ENCODE measurements around the gene ADAM23.

GRCh38 chr2:206428783-206429182 lies 14.5 kb upstream of the ADAM23 start:
- TF ChIP-seq RAD21 (IDR thresholded peaks at IDR 0.05), result no peak
- TF ChIP-seq EGR1 (IDR thresholded peaks at IDR 0.05; ENCODE audit: low read depth in 2 of 2), result no peak
- TF ChIP-seq HNF4A (conservative IDR thresholded peaks at IDR 0.05), result no peak
- TF ChIP-seq, protein P1, sequence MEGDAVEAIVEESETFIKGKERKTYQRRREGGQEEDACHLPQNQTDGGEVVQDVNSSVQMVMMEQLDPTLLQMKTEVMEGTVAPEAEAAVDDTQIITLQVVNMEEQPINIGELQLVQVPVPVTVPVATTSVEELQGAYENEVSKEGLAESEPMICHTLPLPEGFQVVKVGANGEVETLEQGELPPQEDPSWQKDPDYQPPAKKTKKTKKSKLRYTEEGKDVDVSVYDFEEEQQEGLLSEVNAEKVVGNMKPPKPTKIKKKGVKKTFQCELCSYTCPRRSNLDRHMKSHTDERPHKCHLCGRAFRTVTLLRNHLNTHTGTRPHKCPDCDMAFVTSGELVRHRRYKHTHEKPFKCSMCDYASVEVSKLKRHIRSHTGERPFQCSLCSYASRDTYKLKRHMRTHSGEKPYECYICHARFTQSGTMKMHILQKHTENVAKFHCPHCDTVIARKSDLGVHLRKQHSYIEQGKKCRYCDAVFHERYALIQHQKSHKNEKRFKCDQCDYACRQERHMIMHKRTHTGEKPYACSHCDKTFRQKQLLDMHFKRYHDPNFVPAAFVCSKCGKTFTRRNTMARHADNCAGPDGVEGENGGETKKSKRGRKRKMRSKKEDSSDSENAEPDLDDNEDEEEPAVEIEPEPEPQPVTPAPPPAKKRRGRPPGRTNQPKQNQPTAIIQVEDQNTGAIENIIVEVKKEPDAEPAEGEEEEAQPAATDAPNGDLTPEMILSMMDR (IDR thresholded peaks at IDR 0.05; ENCODE audit: low read depth, low read length, missing input control), result no peak
- TF ChIP-seq ATF3 (IDR thresholded peaks at IDR 0.05), result no peak
- no peak for TF ChIP-seq JUND (IDR thresholded peaks at IDR 0.05)
- TF ChIP-seq SP1 (IDR thresholded peaks at IDR 0.05), result no peak
- TF ChIP-seq TAF1 (conservative IDR thresholded peaks at IDR 0.05), result no peak
- no peak for TF ChIP-seq REST (IDR thresholded peaks at IDR 0.05)
- no peak for TF ChIP-seq MAX (IDR thresholded peaks at IDR 0.05)
- no peak for TF ChIP-seq RXRA (IDR thresholded peaks at IDR 0.05)

Data from liver (tissue), 3 donors.